A172 (cell line): ENCODE results near the gene SCN4A. TPM values are rescaled to one million over a fixed set of nuclear protein-coding genes. Genes with fewer than 3 reads are reported as not detected.
A peak's percentile ranks its signal among the peaks of the same experiment; 100 is the strongest.

Source experiments
- DNase-seq: peaks from one replicate; pipeline ENCODE4 v3.0.0-alpha.2; 2015; ENCODE audit warnings: low spot score
- total RNA-seq: library from RNA; depleted of rRNA; stranded (reverse); fragments of >200 nt; shearing (Covaris generic); gene quantifications from 2 replicates; pipeline ENCODE4 v1.2.3, GENCODE V29; 2014

Gene SCN4A
- total RNA-seq, 1 experiment from 2014 or later: not detected

DNA sequence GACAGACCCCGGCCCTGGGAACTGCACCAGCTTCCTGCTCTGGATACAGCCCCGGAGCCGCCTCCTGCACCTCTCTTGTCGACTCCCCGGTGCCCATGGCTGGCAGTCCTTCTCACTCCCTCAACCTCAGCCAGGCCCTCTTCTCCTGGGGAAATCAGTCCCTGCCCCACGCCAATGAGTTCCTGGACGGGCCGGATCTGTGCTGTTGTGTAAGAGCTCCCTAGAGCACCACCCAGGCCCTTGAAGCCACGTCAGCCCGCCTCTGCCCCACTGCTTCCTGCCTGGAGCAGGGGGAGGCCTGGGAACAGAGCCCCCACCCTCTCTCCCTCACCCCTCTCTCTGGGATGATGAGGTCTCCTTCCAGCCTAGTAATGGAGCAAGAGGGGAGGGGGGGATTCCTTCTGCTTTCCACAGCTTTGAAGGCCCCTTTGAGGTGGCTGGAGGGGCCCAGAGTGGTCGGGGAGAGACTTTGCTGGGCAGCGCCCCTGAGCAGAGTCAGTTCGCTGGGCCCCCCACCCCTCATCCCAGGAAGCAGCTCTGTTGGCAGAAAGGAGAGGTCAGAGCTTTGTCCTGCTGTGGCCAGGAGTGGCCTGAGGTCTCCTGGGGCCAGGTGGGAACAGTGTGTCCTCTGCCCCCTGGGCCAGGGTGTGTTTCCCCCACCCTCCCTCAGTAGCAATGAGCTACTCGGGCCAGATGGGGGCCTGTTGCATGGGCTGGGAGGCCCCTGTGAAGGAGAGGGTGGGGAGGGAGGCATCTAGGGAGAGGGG is 29.2 kb upstream of the SCN4A start:
- no peak for DNase-seq

DNA sequence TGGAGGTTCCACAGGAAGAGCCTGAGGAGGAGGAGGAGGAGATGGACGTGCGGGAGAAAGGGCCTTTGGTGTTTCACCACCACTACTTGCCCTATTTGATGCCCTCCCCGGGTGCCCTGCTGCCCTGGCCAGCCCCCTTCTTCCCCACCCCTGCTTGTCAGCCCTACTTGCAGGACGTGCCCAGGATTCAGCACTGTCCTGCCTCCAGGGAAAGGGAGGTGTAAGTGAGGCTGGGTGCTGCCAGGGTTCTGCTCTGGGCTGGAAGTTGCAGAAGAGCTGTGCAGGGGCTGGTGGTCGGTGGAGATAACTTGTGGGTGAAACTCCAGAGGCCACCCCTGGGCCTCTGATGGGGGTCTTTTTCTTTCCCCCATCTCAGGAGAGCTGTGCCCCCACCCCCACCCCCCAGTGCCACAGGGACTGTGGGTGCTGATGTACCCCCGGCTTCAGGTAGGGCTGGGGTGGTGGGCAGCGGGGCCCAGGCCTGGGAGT is 28.4 kb upstream of the SCN4A start:
- no peak for DNase-seq

DNA sequence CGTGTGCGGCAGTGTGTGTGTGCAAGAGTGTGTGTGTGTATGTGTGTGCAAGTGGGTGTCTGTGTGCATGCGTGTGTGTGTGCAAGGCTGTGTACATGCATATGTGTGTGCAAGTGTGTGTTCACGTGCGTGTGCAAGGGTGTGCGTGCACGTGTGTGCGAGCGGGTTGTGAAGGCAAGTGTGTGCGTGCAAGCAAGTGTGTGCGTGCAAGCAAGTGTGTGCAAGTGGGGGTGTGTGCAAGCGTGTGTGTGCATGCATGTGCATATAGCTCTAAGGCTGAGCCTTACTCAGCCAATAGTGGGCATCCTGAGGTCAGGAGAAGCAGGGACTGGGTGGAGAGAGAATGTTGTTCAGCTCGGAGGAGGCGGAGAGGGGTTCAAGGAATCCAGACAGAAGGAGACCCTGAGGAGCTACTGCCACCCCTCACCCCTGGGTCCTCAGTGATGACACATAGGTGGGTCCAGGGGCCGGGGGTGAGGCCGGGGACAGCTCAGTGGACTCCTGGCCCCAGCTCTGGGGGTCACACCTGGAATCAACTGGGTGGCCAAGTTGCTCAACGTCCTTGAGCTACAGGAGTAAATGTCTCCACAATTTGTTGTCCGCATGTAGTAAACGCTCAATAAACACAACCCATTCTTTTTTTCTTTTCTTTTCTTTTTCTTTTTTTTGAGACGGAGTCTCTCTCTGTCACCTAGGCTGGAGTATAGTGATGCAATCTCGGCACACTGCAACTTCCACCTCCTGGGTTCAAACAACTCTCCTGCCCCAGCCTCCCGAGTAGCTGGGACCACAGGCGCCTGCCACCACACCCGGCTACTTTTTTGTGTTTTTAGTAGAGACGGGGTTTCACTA is 27.2 kb upstream of the SCN4A start:
- no peak for DNase-seq

DNA sequence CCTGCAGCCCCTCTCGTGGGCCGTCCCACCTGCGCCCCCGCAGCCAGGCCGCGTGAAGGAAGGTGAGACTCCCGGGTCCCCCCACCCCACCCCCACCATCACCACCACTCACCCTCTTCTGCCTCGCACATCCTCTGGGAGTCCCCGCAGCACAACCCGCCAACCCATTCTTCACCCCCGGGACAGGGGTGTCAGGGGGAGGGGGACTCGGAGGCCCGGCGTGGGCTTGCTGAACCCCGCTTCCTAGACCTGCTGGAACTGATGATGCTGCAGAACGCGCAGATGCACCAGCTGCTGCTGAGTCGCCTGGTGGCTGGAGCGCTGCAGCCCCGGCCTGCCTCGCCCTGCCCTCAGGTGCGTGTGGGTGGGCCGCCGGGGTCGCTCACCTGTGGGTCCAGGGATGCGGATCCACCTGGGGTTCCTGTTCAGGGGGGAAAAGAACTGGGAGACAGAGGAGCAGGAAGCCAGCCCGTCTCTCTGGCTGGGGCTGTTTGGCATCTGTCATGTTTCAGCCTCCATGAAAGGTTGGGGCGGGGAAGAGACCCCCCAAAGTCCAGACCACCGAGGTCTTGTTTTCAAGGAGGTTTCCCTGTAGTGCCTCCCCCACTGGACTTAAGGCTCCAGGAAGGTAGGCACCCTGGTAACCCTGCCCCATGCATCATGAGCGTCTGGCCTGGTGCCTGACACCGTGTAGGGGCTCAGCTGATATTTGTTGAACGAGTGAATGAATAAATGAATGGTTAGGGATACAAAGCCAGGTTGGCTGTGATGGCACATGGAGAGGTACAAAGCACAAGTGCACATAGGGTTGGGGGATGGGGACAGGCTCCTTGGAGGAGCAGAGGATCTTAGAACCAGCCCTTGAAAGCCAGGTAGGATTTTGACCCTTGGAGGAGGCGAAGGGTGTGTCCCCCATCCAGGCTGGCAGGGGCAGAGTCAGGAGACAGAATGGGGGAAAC is 26.3 kb upstream of the SCN4A start:
- DNase-seq: no peak

DNA sequence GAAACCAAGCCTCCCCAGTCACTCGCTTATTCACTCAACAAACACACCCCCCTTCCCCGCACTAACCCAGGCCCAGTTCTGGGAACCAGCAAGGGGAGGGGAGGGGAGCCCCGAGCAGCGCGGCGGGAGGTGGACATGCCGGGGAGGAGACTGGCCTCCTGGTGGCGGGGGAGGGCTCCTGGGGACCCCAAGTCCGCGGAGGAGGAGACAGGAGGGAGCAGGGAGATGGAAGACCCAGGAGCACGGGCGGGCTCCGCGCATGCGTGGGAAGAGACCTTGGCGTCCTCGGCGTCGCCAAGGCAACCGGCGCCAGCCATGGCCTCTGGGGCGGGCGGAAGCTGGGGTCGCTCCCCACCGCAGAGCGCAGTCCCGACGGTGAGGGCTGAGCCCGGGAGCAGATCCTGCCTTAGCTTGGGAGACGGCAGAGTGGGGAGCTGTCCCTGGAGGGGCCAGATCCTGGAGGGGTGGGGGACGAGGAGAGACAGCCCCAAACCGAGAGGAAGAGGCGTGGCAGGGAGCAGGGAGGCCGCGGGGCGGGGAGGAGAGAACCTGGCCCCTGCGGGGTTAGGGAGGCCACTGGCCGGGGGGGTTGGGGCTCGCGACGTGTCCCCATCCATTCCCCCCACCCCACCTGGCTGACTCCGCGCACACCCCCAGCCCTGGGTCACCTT is 25.5 kb upstream of the SCN4A start, which contains the start of gene PRR29:
PRR29 (plus strand) TSS at position 302 of the 671 bp plus-strand sequence; CDS start at position 316, 14 bp downstream.
- DNase-seq: peak; percentile 18

DNA sequence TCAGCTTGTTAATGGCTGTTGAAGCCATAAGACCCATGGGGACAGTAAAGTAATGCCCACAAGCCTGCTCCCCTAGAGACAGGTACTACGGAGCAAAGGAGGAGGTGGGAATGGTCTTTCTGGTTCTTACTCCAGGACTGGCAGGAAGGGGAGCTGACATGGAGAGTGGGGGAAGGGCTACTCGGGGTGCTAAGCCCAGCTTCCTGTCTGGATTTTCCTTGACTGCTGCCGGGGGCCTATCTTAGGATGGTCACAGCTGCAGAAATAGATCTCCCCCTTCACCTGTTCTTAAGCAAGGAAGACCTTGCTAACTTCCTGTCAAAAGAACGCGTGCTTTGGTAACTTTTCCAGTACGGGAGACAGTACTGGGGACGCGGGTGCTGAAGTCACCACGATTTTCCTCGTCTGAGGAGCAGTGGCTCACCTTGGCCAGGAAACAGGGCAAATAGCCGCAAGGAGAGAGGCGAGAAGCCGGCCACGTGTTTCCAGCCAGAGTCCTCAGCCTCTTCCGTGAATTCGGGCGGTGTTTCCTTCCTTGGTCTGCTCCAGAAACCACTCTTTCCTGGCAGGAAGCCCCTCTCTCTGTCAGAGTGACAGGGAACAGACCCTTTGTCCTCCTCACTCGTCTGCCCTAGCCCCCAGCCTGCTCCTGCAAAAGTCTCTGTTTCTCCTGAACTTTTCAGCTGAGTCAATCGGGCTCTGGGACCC is 24.8 kb upstream of the SCN4A start:
- no peak for DNase-seq

DNA sequence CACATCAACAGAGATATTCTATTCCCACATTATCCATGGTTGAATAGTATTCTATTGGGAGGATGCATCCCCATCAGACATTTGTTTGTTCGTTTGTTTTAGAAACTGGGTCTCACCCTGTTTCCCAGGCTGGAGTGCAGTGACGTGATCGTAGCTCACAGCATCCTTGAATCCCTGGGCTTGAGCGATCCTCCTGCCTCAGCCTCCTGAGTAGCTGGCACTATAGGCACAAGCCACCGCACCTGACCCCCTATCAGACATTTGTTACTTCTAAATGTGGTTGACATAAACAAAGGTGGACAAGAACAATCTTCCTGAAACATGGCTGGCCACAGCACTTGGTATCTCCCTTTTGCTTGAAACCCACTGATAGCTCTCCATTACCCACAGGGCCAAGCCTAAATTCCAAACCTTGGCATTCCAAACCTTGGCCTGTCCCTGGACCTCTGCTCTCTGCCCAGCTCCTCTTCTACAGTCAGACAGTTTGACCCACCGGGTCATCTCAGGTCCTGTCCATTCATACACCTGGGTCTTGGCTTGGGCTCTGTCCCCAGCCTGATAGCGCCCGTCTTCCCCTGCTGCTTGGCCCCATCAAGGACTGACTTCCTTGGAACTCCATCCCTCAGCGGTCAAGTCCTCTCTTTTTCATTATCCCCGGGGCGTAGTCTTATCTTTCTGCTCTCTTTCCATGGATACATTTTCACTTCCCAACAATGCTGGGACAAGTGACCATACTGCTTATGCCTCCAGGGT is 23.9 kb upstream of the SCN4A start:
- DNase-seq: no peak

DNA sequence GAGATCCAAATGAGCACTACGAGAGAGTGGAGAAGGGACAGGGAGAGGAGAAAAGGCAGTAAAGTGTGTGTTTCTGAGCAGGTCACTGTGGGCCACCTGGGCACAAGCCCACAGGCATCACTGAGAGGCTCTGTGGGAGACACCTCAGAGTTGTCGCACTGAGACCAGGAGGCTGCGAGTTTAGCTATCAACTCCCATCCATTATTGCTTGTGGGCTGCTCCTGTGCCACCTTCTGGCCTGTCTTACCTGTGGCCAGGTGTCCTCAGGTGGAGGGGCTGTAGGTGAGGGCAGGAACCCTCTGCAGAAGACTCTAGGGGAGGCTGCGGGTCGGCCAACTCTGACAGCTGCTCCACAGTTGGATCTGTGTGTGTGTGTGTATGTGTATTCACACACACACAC is 22.9 kb upstream of the SCN4A start:
- DNase-seq: no peak

DNA sequence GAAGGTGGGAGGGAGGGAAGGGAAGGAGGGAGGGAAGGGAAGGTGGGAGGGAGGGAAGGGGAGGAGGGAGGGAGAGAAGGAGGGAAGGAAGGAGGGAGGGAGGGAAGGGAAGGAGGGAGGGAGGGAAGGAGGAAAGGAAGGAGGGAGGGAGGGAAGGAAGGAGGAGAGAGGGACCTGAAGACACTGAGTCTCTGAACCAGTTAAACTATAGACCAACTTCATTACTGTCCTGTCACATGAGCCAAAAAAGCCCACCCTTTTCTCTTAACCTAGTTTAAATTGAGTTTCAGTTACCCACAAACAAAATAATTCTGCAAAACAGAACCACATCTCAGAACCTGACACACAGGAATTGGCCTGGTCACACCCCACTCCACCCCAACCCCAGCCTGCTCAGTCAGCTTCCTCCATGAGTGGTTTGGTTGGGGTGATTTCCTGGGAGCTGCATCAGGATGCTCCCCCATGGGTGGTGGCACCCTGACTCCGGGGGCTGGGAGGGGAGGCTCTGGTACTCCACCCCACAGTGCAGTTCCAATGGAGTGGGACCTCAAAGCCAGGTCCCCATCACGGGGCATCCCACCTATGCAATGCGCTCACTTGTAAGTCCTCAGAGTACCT is 20.8 kb upstream of the SCN4A start:
- no peak for DNase-seq

DNA sequence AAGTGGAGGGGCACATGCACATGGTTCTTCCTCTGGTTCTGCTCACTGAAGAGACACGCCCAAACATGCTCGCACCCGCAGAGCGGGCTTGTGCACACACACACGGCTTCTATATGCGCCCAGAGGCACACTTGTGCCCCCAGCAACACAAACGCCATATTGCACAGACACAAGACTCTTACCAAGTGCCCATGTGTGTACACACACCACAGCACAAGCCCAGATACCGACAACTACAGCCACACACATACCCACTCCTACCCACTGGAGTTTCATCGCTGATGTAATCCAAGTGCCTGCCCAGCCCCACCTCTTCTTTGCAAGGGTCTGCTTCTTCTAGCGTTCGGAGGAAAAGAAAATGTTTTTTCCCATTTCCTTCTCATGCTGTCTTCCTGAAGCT is 18.9 kb upstream of the SCN4A start:
- DNase-seq: no peak

DNA sequence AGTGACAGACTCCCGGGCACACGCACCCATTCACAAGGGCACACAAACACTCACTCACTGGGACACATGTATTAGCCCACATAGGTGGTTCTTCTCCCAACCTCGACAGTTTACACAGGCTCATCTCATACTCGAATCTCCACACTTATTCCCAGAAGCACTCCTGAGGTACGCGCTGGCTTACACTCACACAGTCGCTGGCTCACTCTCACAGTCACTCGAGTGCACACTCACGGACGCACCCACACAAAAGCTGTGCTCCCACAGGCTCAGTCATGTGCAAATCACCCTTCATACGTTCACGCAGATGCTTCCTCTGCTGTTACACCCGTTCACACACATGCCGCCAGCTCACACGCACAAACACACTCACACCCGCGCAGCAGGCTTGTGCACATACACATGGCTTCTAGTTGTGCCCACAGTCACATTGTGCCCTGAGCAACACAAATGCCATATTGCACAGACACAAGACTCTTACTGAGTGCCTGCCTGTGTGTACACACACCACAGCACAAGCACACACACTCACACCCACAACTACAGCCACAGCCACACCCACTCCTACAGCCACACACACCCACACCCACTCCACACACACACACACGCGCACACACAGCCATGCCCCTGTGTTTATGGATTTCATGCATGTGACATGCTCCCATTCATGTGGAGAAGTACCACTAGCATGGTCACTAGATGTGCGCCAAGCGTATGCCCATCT is 17.1 kb upstream of the SCN4A start:
- DNase-seq: no peak

DNA sequence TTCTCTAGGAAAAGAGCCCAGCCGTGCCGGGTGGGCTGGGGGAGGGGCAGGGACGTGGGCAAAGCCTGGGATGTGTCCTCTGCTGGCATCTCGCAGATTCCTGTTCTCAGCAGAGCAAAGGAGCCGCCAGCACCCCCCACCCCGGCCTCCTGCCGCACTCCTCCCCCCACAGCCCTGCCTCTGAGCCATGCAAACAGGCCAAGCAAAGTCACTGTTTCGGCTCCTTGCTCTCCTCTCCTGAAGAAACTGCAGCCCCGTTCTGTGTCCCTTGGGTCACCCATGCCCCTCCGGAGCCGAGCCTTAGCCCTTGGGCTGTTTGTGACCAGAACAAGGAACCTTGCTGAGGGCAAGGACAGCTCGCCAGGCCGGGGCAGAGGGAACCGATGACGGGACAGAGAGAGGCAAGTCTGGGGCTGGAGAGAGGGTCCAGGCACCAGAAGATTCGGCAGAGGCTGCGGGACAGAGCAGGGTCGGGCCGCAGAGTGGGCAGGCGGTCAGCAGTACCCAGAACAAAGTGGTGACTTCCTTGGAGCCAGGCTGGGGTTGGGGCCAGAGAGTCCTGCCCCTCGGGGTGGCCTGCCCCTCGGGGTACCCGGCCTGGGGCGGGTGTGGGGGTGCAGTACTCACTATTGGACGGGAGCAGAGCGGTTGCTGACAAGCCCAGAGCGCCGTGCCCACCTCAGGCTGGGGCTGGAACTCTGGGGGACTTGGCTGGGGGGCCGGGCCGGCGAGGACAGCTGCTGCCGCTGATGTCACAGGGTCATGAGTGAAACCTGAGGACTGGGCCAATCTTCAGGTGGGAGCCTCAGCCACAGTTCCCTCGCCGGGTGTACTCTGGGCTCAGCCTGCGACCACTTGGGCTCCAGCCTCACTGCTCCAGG is 16.3 kb upstream of the SCN4A start:
- DNase-seq: no peak

DNA sequence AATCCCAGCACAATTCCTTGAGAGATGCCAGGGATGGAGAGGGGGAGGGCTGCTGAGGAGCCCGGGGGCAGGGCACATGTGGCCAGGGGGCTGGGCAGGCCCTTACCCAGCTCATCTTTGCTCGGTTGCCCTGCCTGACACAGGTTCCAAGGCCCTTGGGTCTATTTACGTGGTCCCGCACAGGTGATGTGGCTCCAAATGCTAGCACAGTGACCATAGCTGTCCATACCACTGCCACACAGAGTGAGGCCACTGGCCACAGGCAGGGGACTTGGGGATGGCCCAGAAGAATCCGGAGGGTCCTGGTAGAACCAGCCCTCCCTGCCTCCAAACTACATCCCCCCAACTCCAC is 15.4 kb upstream of the SCN4A start:
- DNase-seq: no peak

DNA sequence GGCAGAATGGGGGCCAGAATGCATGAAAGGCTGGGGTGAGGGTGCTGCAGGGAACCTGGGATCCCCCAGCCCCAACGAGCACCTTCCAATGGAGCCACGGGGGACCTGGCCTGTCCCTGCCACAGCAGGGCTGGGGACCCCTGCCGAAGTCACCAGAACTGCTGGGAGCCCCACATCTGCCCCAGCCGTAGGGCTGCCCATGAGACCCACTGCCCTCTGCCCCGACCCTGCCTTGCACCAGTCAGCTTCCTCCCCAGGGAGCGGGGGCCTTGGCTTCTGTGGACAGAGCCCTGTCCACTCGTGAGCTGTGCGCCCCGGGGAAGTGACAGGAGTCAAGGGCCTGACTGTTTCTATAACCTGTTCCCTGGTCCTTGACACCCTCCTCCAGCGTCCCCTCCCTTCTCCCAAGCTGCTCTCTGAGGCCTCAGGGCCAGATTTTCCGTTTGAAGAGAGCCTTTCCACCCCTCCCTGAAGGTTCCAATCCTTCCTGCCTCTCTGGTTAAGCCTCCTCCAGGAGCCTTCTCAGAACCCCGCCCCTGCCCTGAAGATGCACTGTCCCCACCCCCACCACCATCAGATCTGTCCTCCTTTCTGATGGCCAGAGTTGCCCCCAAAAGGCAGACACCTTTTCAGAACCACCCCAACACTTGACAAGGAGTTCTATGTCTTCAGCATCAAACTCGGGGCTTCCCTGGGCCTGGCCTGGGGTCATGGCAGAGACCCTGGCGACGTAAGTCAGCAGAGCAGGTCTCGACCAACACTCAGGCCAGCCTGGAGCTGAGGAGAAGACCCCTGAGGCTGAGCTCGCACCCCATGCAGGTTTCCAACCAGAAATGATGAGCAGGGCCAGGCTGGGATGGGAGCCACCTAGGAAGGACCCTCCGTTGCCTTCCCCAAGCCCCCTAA is 14.8 kb upstream of the SCN4A start:
- no peak for DNase-seq

DNA sequence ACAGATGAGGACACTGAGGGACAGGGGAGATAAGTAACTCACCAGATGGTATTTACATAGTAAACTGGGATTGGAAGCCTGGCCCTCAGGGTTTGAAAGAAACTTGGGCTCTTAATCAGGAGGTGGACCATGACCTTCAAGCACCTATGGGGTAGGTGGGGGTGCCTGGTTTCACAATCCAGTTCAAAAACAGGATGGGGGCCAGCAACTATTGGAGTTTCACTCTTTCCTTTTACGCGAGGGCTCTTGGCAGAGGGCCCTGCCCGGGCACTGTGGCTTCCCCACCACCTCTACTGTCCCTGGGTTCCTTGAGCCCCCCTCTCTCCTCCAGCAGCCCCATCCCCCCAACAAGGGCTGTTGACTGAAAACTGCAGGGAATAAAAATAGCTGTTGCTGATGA is 14.1 kb upstream of the SCN4A start:
- no peak for DNase-seq

DNA sequence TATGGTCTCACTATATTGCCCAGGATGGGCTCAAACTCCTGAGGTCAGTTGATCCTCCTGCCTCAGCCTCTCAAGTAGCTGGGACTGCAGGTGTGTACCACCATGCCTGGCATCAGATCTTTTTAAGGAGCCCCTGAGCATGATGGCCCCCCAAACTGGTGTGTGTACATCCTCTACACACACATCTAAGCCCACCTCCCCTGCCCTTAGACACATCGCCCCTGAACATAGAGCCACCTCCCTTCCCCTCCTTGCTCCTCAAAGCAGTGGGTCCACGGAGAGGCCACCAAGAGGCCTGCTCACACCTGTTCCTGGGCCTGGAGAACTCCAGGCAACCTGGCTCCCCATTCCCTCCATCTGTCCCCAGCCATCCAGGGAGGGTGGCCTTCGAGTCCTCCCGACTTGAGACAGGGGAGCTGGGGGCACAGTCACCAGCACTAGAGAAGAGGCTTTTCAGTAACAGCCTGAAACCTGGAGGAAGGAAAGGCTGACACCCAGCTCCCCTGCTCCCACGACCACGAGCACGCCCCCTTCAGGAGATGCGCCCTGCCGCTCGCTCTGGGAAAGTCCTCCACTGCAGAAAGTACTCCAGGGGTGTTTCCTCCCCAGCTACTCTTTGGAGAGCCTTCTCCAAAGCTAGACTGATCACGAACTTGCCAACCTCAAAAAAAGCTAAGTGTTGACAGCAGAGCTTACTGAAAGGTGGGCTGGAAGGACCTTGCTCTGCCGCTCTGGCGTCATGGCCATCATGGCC is 12.8 kb upstream of the SCN4A start:
- DNase-seq: no peak
